Keratinocyte (primary cell): ENCODE data around the gene ASTN2. TPM values are rescaled to one million over a fixed set of nuclear protein-coding genes. Genes with fewer than 3 reads are reported as not detected.

ENCODE experiments used
- DNase-seq: peaks from one replicate; pipeline ENCODE4 v3.0.0-alpha.2; 2011; ENCODE audit warnings: low read depth, missing footprints, low spot score
- FAIRE-seq: peaks from 2 replicates; lab custom pipeline; 2011; peaks lifted over from hg19 to GRCh38; lab: Jason Lieb, UNC
- H2AFZ ChIP-seq: 2 replicates; pipeline ENCODE4 v1.6.0; 2012; ENCODE audit warnings: low read length, control low read depth, inconsistent platforms; ENCODE audit not compliant: control insufficient read depth
- H3K27ac ChIP-seq: 2 replicates; pipeline ENCODE4 v1.5.1; 2011; ENCODE audit warnings: low read length; ENCODE audit not compliant: control insufficient read depth, insufficient read depth
- H3K27me3 ChIP-seq: 3 replicates; pipeline ENCODE4 v1.6.0; 2011; ENCODE audit warnings: low read length; ENCODE audit not compliant: control insufficient read depth, insufficient read depth; ENCODE audit errors: extremely low read depth
- H3K36me3 ChIP-seq, 2 experiments: 2 replicates in 1 of 2; 3 replicates in 1 of 2; pipeline ENCODE4 v1.5.1; 2011; ENCODE audit warnings: low read length in 2 of 2, mild to moderate bottlenecking in 1 of 2; ENCODE audit not compliant: control insufficient read depth in 2 of 2, insufficient read depth in 2 of 2; ENCODE audit errors: extremely low read depth in 1 of 2
- H3K4me1 ChIP-seq: 3 replicates; pipeline ENCODE4 v1.5.1; 2011; ENCODE audit warnings: low read length; ENCODE audit not compliant: control insufficient read depth, insufficient read depth; ENCODE audit errors: extremely low read depth
- H3K4me2 ChIP-seq: 3 replicates; pipeline ENCODE4 v1.6.0; 2011; ENCODE audit warnings: low read depth, low read length; ENCODE audit not compliant: control insufficient read depth, insufficient read depth; ENCODE audit errors: extremely low read depth
- H3K4me3 ChIP-seq, 3 experiments: fragments of 200-600 bp in 1 of 3; sonication (generic) in 1 of 3; 2 replicates in 2 of 3; 3 replicates in 1 of 3; pipeline ENCODE4 v1.5.1; 2011 to 2016; ENCODE audit warnings: low read length in 3 of 3, mild to moderate bottlenecking in 3 of 3, control low read depth in 2 of 3, inconsistent platforms in 1 of 3, low read depth in 1 of 3, mixed read lengths in 1 of 3, mixed run types in 1 of 3, moderate library complexity in 1 of 3; ENCODE audit not compliant: control insufficient read depth in 2 of 3, insufficient read depth in 2 of 3; ENCODE audit errors: extremely low read depth in 1 of 3
- H3K79me2 ChIP-seq: 2 replicates; pipeline ENCODE4 v1.6.0; 2012; ENCODE audit warnings: low read length; ENCODE audit not compliant: control insufficient read depth, insufficient read depth
- H3K9ac ChIP-seq: 3 replicates; pipeline ENCODE4 v1.6.0; 2011; ENCODE audit warnings: low read length; ENCODE audit not compliant: control insufficient read depth, insufficient read depth; ENCODE audit errors: extremely low read depth
- H3K9me1 ChIP-seq: 3 replicates; pipeline ENCODE4 v1.6.0; 2011; ENCODE audit warnings: low read length; ENCODE audit not compliant: control insufficient read depth, insufficient read depth; ENCODE audit errors: extremely low read depth
- H3K9me3 ChIP-seq: 2 replicates; pipeline ENCODE4 v1.5.1; 2012; ENCODE audit warnings: low read depth, low read length; ENCODE audit not compliant: control insufficient read depth
- H4K20me1 ChIP-seq: 3 replicates; pipeline ENCODE4 v1.6.0; 2011; ENCODE audit warnings: low read length; ENCODE audit not compliant: control insufficient read depth, insufficient read depth; ENCODE audit errors: extremely low read depth
- EZH2 ChIP-seq: IDR thresholded peaks from one replicate; pipeline ENCODE4 v1.6.1; 2012; ENCODE audit warnings: inconsistent platforms, mild to moderate bottlenecking, low read length, moderate library complexity
- dilution Hi-C: fragments of 300-500 bp; cut with MboI; formaldehyde crosslinking; loops from one replicate; pipeline ENCODE4 v1.7.0; 2020; ENCODE audit warnings: low sequenced_read_pairs; ENCODE audit not compliant: extremely low pct_ligation_motif_present
- polyA plus RNA-seq, 5 experiments: library from polyadenylated mRNA; depleted of rRNA in 3 of 5; stranded (reverse) in 3 of 5; stranded (forward) in 1 of 5; unstranded in 1 of 5; fragments of >200 nt; gene quantifications; 1 replicate in 1 of 5; 2 replicates in 3 of 5; 3 replicates in 1 of 5; pipeline versions ENCODE4 v1.2.1 to v1.2.3, GENCODE V29; 2011 to 2012; ENCODE audit warnings: missing spikeins in 2 of 5, low read depth in 1 of 5, low replicate concordance in 1 of 5
- TF ChIP-seq, protein P1 (sequence below), 3 experiments: IDR thresholded peaks in 1 of 3; conservative IDR thresholded peaks in 1 of 3; optimal IDR thresholded peaks in 1 of 3; 2 replicates in 2 of 3; 3 replicates in 1 of 3; pipeline versions ENCODE3 to v1.5.1; 2011; ENCODE audit warnings: low read length in 3 of 3, mild to moderate bottlenecking in 3 of 3, moderate library complexity in 2 of 3, control low read depth in 1 of 3, inconsistent platforms in 1 of 3; ENCODE audit not compliant: insufficient read depth in 2 of 3; ENCODE audit errors: extremely low read depth in 1 of 3

The ASTN2 gene
- polyA plus RNA-seq, 1 donor (not counting 4 experiments of a cell fraction or from before 2014, with no cell fraction given), result 0.31 TPM

DNA sequence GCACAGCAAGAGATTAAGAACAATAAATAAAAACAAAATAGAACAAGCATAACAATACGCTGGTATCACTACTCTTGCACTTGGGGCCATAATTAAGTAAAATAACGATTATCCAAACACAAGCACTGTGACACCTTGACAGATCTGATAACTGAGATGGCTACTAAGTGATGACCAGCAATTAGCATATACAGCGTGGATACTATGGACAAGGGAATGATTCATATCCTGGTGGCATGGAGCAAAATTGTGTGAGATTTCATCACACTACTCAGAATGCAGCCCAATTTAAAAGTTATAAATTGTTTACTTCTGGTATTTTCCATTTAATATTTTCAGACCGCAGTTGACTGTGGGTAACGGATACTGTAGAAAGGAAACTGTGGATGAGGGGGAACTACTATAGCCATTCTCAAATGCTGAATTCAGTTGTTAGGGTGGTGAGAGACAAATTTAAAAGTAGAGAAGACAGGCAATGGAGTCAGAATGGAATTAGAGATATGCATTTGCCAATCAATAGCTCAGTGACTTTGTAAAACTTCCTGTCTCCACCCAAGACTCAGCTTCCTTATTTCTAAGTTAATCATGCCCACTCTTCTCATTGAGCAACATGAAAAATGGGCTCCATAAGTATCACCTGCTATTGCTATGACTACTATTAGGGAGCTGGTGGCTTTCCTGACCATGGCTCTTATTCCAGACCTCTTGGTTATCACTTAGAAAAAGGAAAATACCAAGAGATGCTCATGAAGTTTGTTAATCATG lies 427.0 kb downstream of the ASTN2 start:
- H3K9me1 ChIP-seq, result no peaks in the 10 kb centered on the region
- H3K27me3 ChIP-seq, result no peaks in the 10 kb centered on the region
- no peak for FAIRE-seq
- dilution Hi-C loops, result no loop called here
- no peaks in the 10 kb centered on the region for H3K36me3 ChIP-seq
- H3K4me1 ChIP-seq, result no peaks in the 10 kb centered on the region
- TF ChIP-seq EZH2, result no peak
- TF ChIP-seq, protein P1, sequence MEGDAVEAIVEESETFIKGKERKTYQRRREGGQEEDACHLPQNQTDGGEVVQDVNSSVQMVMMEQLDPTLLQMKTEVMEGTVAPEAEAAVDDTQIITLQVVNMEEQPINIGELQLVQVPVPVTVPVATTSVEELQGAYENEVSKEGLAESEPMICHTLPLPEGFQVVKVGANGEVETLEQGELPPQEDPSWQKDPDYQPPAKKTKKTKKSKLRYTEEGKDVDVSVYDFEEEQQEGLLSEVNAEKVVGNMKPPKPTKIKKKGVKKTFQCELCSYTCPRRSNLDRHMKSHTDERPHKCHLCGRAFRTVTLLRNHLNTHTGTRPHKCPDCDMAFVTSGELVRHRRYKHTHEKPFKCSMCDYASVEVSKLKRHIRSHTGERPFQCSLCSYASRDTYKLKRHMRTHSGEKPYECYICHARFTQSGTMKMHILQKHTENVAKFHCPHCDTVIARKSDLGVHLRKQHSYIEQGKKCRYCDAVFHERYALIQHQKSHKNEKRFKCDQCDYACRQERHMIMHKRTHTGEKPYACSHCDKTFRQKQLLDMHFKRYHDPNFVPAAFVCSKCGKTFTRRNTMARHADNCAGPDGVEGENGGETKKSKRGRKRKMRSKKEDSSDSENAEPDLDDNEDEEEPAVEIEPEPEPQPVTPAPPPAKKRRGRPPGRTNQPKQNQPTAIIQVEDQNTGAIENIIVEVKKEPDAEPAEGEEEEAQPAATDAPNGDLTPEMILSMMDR (optimal IDR thresholded peaks at IDR 0.05 in 1 of 3, IDR thresholded peaks at IDR 0.05 in 1 of 3, conservative IDR thresholded peaks at IDR 0.05 in 1 of 3; ENCODE audit: extremely low read depth in 1 of 3, insufficient read depth in 2 of 3, low read length in 3 of 3), result no peak
- H3K79me2 ChIP-seq, result no peaks in the 10 kb centered on the region
- H3K4me3 ChIP-seq, result no peak overlapping the region
- H2AFZ ChIP-seq, result no peak overlapping the region
- H3K9me3 ChIP-seq, result no peaks in the 10 kb centered on the region
- H3K27ac ChIP-seq, result no peak overlapping the region
- no peak overlapping the region for H3K9ac ChIP-seq
- no peaks in the 10 kb centered on the region for H4K20me1 ChIP-seq
- DNase-seq, result no peak
- no peak overlapping the region for H3K4me2 ChIP-seq

DNA sequence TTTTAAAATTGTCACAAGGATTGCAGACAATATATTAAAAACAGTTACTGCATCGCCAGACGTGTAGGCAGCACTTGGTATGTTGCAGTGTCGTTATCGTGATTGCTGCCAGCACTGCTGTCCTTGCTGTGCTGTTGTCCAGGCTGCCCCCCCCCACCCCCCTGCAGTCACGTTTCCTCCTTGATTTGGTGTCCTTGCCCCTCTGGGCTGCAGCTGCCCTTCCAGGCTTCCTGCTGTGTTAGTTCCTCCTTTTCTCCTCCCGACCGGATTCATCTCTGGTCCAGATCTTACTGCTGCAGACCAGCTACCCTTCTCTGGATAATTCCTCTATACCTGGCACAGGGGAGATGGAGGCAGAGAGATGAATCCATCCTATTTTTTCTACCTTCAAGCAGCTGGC lies 428.8 kb downstream of the ASTN2 start:
- Histone ChIP-seq H3K4me2 (no peak overlapping the region), H3K9me3 (no peaks in the 10 kb centered on the region), H3K79me2 (no peaks in the 10 kb centered on the region), H3K9me1 (no peaks in the 10 kb centered on the region), H3K4me1 (no peaks in the 10 kb centered on the region), H3K36me3 (no peaks in the 10 kb centered on the region), H4K20me1 (no peaks in the 10 kb centered on the region), H3K4me3 (no peak overlapping the region), H3K27me3 (no peaks in the 10 kb centered on the region), H3K27ac (no peak overlapping the region), H2AFZ (no peak overlapping the region), H3K9ac (no peak overlapping the region)
- TF ChIP-seq, protein P1 (optimal IDR thresholded peaks at IDR 0.05 in 1 of 3, IDR thresholded peaks at IDR 0.05 in 1 of 3, conservative IDR thresholded peaks at IDR 0.05 in 1 of 3; ENCODE audit: extremely low read depth in 1 of 3, insufficient read depth in 2 of 3, low read length in 3 of 3), result no peak
- TF ChIP-seq EZH2, result no peak
- dilution Hi-C loops, result no loop called here
- no peak for DNase-seq
- FAIRE-seq, result no peak
